HG02885 (cell line): ENCODE measurements around the gene TMEM37.

ENCODE experiments used
- ATAC-seq: cut with Tn5 transposase; IDR thresholded peaks from one replicate; pipeline ENCODE4 v1.9.1; 2021; ENCODE audit warnings: mild to moderate bottlenecking; ENCODE audit not compliant: unreplicated experiment, poor library complexity

TMEM37 gene

GRCh38 chr2:119431976-119432850, 559 bp downstream of the TMEM37 start:
- no peak for ATAC-seq

GRCh38 chr2:119432851-119433522, 1.3 kb downstream of the TMEM37 start:
- no peak for ATAC-seq

- no peak for ATAC-seq
Observed at GRCh38 chr2:119433636-119434327, 2.1 kb downstream of the TMEM37 start.

GRCh38 chr2:119434664-119435063, 3.0 kb downstream of the TMEM37 start:
- no peak for ATAC-seq

GRCh38 chr2:119435081-119435952, 3.7 kb downstream of the TMEM37 start:
- ATAC-seq = no peak

- ATAC-seq = no peak
Observed at GRCh38 chr2:119435953-119436297, 4.3 kb downstream of the TMEM37 start.

- no peak for ATAC-seq
Observed at GRCh38 chr2:119436993-119437772, 5.5 kb downstream of the TMEM37 start.

GRCh38 chr2:119438128-119438656, 6.5 kb downstream of the TMEM37 start:
- no peak for ATAC-seq

- ATAC-seq = no peak
Observed at GRCh38 chr2:119438726-119439284, 7.2 kb downstream of the TMEM37 start.

- no peak for ATAC-seq
Observed at GRCh38 chr2:119439574-119440500, 8.2 kb downstream of the TMEM37 start.

- ATAC-seq = no peak
Observed at GRCh38 chr2:119440501-119440870, 8.8 kb downstream of the TMEM37 start.

- ATAC-seq = no peak
Observed at GRCh38 chr2:119440873-119441272, 9.2 kb downstream of the TMEM37 start.

- no peak for ATAC-seq
Observed at GRCh38 chr2:119441376-119442225, 9.9 kb downstream of the TMEM37 start.

GRCh38 chr2:119442226-119442619, 10.6 kb downstream of the TMEM37 start:
- no peak for ATAC-seq

- no peak for ATAC-seq
Observed at GRCh38 chr2:119442850-119443249, 11.2 kb downstream of the TMEM37 start.

GRCh38 chr2:119446037-119446436, 14.4 kb downstream of the TMEM37 start:
- no peak for ATAC-seq
